Measurements from ENCODE around the gene POLR1G. TPM values are rescaled to one million over a fixed set of nuclear protein-coding genes. Genes with fewer than 3 reads are reported as not detected.

Gene POLR1G
- total RNA-seq, 2 donors from 2014 or later = 13.2 to 16.0 TPM

DNA sequence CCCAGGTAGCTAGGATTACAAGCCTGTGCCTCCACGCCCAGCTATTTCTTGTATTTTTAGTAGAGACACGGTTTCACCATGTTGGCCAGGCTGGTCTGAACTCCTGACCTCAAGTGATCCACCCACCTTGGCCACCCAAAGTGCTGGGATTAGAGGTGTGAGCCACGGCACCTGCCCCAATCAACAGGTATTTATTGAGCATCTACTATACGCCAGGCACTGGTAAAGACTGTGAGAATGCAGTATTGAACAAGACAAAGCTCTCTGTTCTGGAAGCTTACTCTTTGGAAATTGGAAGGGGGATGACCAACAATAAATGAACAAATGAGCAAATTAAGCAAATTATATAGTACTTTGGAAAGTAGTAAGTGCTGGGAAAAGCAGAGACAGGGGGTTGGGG is 38.7 kb downstream of the POLR1G start:
- Mint-ChIP-seq H3K27ac (peak overlapping the region; percentile 89), H3K4me3 (no peak overlapping the region), H3K4me1 (peaks cover 14% of the 10 kb centered on the region), H3K27me3 (ENCODE audit: insufficient read depth) (peaks cover 8% of the 10 kb centered on the region), H3K36me3 (ENCODE audit: low read depth) (no peaks in the 10 kb centered on the region), H3K9me3 (no peaks in the 10 kb centered on the region)
- Histone ChIP-seq H3K9ac (ENCODE audit: extremely low read depth, low read length, poor library complexity, severe bottlenecking) (no peak overlapping the region), H3K36me3 (ENCODE audit: control insufficient read depth, insufficient read depth, low read length) (no peaks in the 10 kb centered on the region), H3K27me3 (ENCODE audit: control insufficient read depth, insufficient read depth, low read length, poor library complexity, severe bottlenecking) (no peaks in the 10 kb centered on the region), H3K9me3 (ENCODE audit: control insufficient read depth, low read length) (no peaks in the 10 kb centered on the region), H3K4me3 (ENCODE audit: low read length) (no peak overlapping the region), H3K27ac (ENCODE audit: low read depth, low read length) (no peak overlapping the region), H3K4me1 (ENCODE audit: control insufficient read depth, insufficient read depth, low read length) (peaks cover 2% of the 10 kb centered on the region)
- no peak for DNase-seq
- whole genome bisulfite sequencing, 2 experiments (ENCODE audit: insufficient coverage in 1 of 2, insufficient read length in 1 of 2) = 90 to 97% methylated on average over 3 to 4 of the region's 4 CpGs
- TF ChIP-seq, protein P1, sequence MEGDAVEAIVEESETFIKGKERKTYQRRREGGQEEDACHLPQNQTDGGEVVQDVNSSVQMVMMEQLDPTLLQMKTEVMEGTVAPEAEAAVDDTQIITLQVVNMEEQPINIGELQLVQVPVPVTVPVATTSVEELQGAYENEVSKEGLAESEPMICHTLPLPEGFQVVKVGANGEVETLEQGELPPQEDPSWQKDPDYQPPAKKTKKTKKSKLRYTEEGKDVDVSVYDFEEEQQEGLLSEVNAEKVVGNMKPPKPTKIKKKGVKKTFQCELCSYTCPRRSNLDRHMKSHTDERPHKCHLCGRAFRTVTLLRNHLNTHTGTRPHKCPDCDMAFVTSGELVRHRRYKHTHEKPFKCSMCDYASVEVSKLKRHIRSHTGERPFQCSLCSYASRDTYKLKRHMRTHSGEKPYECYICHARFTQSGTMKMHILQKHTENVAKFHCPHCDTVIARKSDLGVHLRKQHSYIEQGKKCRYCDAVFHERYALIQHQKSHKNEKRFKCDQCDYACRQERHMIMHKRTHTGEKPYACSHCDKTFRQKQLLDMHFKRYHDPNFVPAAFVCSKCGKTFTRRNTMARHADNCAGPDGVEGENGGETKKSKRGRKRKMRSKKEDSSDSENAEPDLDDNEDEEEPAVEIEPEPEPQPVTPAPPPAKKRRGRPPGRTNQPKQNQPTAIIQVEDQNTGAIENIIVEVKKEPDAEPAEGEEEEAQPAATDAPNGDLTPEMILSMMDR (conservative IDR thresholded peaks at IDR 0.05) = no peak

DNA sequence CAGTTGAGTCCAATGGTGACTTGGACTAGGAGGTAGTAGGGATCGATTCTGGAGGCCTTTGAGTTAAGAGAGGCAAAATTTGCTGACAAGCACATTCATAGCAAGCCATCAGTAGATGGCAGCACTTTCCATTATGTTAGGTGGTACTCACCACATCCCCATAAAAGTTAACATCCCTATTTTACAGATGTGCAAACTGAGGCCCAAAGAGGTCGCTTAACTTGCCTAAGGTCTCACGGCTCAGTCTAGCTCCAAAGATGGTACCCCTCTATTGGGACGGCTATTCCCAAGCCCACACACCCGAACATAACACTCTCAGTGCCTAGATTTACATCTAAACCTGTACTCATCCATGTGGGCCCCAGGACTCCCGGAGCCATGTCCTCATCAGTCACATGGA is 39.9 kb downstream of the POLR1G start:
- peak overlapping the region; percentile 48 for H3K27ac Mint-ChIP-seq
- 85 to 91% methylated on average over 6 of the region's 6 CpGs for WGBS, 2 experiments (ENCODE audit: insufficient coverage in 1 of 2, insufficient read length in 1 of 2)
- H3K9ac ChIP-seq (ENCODE audit: extremely low read depth, low read length, poor library complexity, severe bottlenecking) = no peak overlapping the region
- H3K4me1 Mint-ChIP-seq = peaks cover 13% of the 10 kb centered on the region
- TF ChIP-seq, protein P1 (conservative IDR thresholded peaks at IDR 0.05) = peak; percentile 62
- no peak overlapping the region for H3K4me3 ChIP-seq (ENCODE audit: low read length)
- H3K27ac ChIP-seq (ENCODE audit: low read depth, low read length) = no peak overlapping the region
- no peak for DNase-seq
- no peaks in the 10 kb centered on the region for H3K36me3 ChIP-seq (ENCODE audit: control insufficient read depth, insufficient read depth, low read length)
- peaks cover 11% of the 10 kb centered on the region for H3K27me3 Mint-ChIP-seq (ENCODE audit: insufficient read depth)
- H3K9me3 ChIP-seq (ENCODE audit: control insufficient read depth, low read length) = no peaks in the 10 kb centered on the region
- H3K4me3 Mint-ChIP-seq = no peak overlapping the region
- H3K9me3 Mint-ChIP-seq = no peaks in the 10 kb centered on the region
- H3K36me3 Mint-ChIP-seq (ENCODE audit: low read depth) = no peaks in the 10 kb centered on the region
- peaks cover 2% of the 10 kb centered on the region for H3K4me1 ChIP-seq (ENCODE audit: control insufficient read depth, insufficient read depth, low read length)
- peaks cover 2% of the 10 kb centered on the region for H3K27me3 ChIP-seq (ENCODE audit: control insufficient read depth, insufficient read depth, low read length, poor library complexity, severe bottlenecking)

DNA sequence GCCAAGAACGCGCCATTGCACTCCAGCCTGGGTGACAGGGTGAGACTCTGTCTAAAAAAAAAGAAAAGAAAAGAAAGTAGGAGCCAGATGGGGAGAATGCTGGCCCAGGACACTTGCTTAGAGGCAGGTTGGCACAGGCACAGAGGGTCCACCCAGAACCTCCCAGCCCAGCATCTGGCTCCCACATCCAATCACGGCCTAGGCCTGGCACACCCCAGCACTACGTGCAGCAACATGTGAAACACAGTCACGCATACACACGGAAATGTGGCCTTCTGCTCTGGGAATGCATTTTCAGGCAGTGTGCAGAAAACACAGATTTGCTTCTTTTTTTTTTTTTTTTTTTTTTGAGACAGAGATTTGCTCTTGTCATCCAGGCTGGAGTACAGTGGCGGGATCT is 40.5 kb downstream of the POLR1G start:
- no peak for DNase-seq
- TF ChIP-seq, protein P1 (conservative IDR thresholded peaks at IDR 0.05) = no peak
- Mint-ChIP-seq H3K27me3 (ENCODE audit: insufficient read depth) (peaks cover 18% of the 10 kb centered on the region), H3K9me3 (no peaks in the 10 kb centered on the region), H3K4me1 (peaks cover 13% of the 10 kb centered on the region), H3K27ac (no peak overlapping the region), H3K36me3 (ENCODE audit: low read depth) (no peaks in the 10 kb centered on the region), H3K4me3 (no peak overlapping the region)
- Histone ChIP-seq H3K9me3 (ENCODE audit: control insufficient read depth, low read length) (no peaks in the 10 kb centered on the region), H3K36me3 (ENCODE audit: control insufficient read depth, insufficient read depth, low read length) (no peaks in the 10 kb centered on the region), H3K4me3 (ENCODE audit: low read length) (no peak overlapping the region), H3K9ac (ENCODE audit: extremely low read depth, low read length, poor library complexity, severe bottlenecking) (no peak overlapping the region), H3K27me3 (ENCODE audit: control insufficient read depth, insufficient read depth, low read length, poor library complexity, severe bottlenecking) (peaks cover 9% of the 10 kb centered on the region), H3K27ac (ENCODE audit: low read depth, low read length) (no peak overlapping the region), H3K4me1 (ENCODE audit: control insufficient read depth, insufficient read depth, low read length) (peaks cover 2% of the 10 kb centered on the region)
- whole genome bisulfite sequencing, 2 experiments (ENCODE audit: insufficient coverage in 1 of 2, insufficient read length in 1 of 2) = 90 to 94% methylated on average over 5 to 7 of the region's 7 CpGs

Data from endodermal cell (in vitro differentiated cells).